ENCODE measurements around the gene KNDC1.

KNDC1 gene

GRCh38 chr10:133177380-133178157, 17.6 kb downstream of the KNDC1 start:
- no peak for DNase-seq (ENCODE audit: low read depth in 2 of 2)

- DNase-seq (ENCODE audit: low read depth in 2 of 2), result no peak
Measured at GRCh38 chr10:133178357-133179127, 18.5 kb downstream of the KNDC1 start.

- DNase-seq (ENCODE audit: low read depth in 2 of 2), result no peak
Measured at GRCh38 chr10:133179128-133179520, 19.1 kb downstream of the KNDC1 start.

GRCh38 chr10:133179651-133180050, 19.6 kb downstream of the KNDC1 start:
- DNase-seq (ENCODE audit: low read depth in 2 of 2), result no peak

- no peak for DNase-seq (ENCODE audit: low read depth in 2 of 2)
Measured at GRCh38 chr10:133180192-133180964, 20.4 kb downstream of the KNDC1 start.

GRCh38 chr10:133180965-133181639, 21.1 kb downstream of the KNDC1 start:
- DNase-seq (ENCODE audit: low read depth in 2 of 2), result no peak

GRCh38 chr10:133182190-133182589, 22.2 kb downstream of the KNDC1 start:
- no peak for DNase-seq (ENCODE audit: low read depth in 2 of 2)

- DNase-seq (ENCODE audit: low read depth in 2 of 2), result no peak
Measured at GRCh38 chr10:133182791-133183645, 23.0 kb downstream of the KNDC1 start.

GRCh38 chr10:133183646-133184378, 23.8 kb downstream of the KNDC1 start:
- no peak for DNase-seq (ENCODE audit: low read depth in 2 of 2)

GRCh38 chr10:133184591-133185244, 24.7 kb downstream of the KNDC1 start:
- no peak for DNase-seq (ENCODE audit: low read depth in 2 of 2)

GRCh38 chr10:133185421-133185820, 25.4 kb downstream of the KNDC1 start:
- no peak for DNase-seq (ENCODE audit: low read depth in 2 of 2)

GRCh38 chr10:133185916-133186315, 25.9 kb downstream of the KNDC1 start:
- DNase-seq (ENCODE audit: low read depth in 2 of 2), result no peak

- no peak for DNase-seq (ENCODE audit: low read depth in 2 of 2)
Measured at GRCh38 chr10:133186416-133187090, 26.5 kb downstream of the KNDC1 start.

- no peak for DNase-seq (ENCODE audit: low read depth in 2 of 2)
Measured at GRCh38 chr10:133187091-133187905, 27.3 kb downstream of the KNDC1 start.

- DNase-seq (ENCODE audit: low read depth in 2 of 2), result no peak
Measured at GRCh38 chr10:133187906-133188681, 28.1 kb downstream of the KNDC1 start.

- DNase-seq (ENCODE audit: low read depth in 2 of 2), result no peak
Measured at GRCh38 chr10:133189256-133189655, 29.2 kb downstream of the KNDC1 start.

GRCh38 chr10:133189726-133190125, 29.7 kb downstream of the KNDC1 start:
- no peak for DNase-seq (ENCODE audit: low read depth in 2 of 2)
